ENCODE results near the gene DIP2A.

DIP2A gene

DNA sequence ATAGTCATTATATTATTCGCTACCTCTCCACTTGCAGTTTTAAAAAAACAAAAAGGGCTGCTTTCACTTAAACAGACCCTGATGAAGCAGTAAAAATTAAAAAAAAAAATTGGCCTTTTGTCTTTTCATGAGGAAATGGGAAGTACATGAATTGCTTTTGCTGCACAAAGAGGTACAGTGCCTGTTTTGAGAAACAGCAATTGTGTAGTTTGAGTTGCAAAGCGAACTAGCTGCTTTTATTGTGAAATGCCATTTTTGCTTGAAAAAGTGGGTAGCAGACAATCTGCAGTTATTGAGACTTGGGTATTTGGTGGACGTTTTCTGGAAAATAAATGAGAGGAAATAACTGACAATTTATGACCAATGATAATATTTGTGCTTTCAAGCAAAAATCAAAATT is 7.0 kb downstream of the DIP2A start:
- Histone ChIP-seq H4K20me1 (ENCODE audit: insufficient read depth, low read length) (no peaks in the 10 kb centered on the region), H3K27ac (ENCODE audit: low read length) (no peak overlapping the region), H2AFZ (ENCODE audit: low read depth, low read length) (no peak overlapping the region), H3K9me3 (ENCODE audit: insufficient read depth, low read length) (no peaks in the 10 kb centered on the region), H3K4me3 (ENCODE audit: low read length) (no peak overlapping the region), H3K79me2 (ENCODE audit: low read length) (peaks cover 5% of the 10 kb centered on the region; the same call in 1 of the 2 replicates), H3K9ac (ENCODE audit: low read length) (no peak overlapping the region), H3K4me1 (ENCODE audit: low read length) (no peaks in the 10 kb centered on the region), H3K27me3 (ENCODE audit: low read depth, low read length) (no peaks in the 10 kb centered on the region), H3K36me3 (replicated peaks; ENCODE audit: low read depth, low read length) (no peaks in the 10 kb centered on the region), H3K4me2 (ENCODE audit: low read length) (no peak overlapping the region)
- no peak for TF ChIP-seq EZH2phosphoT487 (IDR thresholded peaks at IDR 0.05; ENCODE audit: low read depth)
- TF ChIP-seq, protein P1, sequence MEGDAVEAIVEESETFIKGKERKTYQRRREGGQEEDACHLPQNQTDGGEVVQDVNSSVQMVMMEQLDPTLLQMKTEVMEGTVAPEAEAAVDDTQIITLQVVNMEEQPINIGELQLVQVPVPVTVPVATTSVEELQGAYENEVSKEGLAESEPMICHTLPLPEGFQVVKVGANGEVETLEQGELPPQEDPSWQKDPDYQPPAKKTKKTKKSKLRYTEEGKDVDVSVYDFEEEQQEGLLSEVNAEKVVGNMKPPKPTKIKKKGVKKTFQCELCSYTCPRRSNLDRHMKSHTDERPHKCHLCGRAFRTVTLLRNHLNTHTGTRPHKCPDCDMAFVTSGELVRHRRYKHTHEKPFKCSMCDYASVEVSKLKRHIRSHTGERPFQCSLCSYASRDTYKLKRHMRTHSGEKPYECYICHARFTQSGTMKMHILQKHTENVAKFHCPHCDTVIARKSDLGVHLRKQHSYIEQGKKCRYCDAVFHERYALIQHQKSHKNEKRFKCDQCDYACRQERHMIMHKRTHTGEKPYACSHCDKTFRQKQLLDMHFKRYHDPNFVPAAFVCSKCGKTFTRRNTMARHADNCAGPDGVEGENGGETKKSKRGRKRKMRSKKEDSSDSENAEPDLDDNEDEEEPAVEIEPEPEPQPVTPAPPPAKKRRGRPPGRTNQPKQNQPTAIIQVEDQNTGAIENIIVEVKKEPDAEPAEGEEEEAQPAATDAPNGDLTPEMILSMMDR (IDR thresholded peaks at IDR 0.05; ENCODE audit: low read depth, low read length) = no peak

DNA sequence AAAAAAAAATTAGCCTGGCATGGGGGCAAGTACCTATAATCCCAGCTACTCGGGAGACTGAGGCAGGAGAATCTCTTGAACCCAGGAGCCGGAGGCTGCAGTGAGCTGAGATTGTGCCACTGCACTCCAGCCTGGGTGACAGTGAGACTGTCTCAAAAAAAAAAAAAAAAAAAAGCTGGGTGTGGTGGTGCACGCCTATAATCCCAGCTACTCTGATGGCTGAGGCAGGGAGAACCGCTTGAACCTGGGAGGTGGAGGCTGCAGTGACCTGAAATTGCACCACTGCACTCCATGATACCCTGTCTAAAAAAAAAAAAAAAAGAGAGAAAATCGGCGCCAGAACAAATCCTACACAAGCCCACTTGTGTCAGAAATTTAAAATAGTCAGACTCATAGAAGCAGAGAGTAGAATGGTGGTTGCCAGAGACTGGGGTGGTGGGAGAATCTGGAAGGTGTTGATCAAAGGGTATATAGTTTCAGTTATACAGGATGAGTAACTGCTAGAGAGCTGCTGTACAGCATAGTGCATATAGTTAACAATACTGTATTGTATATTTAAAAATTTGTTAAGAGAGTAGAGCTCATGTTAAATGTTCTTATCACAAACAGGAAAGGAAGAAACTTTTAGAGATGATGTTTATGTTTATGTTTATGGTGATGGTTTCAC is 9.6 kb downstream of the DIP2A start:
- H3K9ac ChIP-seq (ENCODE audit: low read length) = no peak overlapping the region
- no peak overlapping the region for H3K4me2 ChIP-seq (ENCODE audit: low read length)
- 0 out of 2 replicates have a peak, but pooled peaks cover 2% of the 10 kb centered on the region for H3K79me2 ChIP-seq (ENCODE audit: low read length)
- H3K36me3 ChIP-seq (replicated peaks; ENCODE audit: low read depth, low read length) = no peaks in the 10 kb centered on the region
- no peak overlapping the region for H2AFZ ChIP-seq (ENCODE audit: low read depth, low read length)
- H3K27ac ChIP-seq (ENCODE audit: low read length) = no peak overlapping the region
- no peaks in the 10 kb centered on the region for H3K4me1 ChIP-seq (ENCODE audit: low read length)
- H3K9me3 ChIP-seq (ENCODE audit: insufficient read depth, low read length) = no peaks in the 10 kb centered on the region
- TF ChIP-seq, protein P1 (IDR thresholded peaks at IDR 0.05; ENCODE audit: low read depth, low read length) = no peak
- no peak for TF ChIP-seq EZH2phosphoT487 (IDR thresholded peaks at IDR 0.05; ENCODE audit: low read depth)
- H3K27me3 ChIP-seq (ENCODE audit: low read depth, low read length) = no peaks in the 10 kb centered on the region
- no peaks in the 10 kb centered on the region for H4K20me1 ChIP-seq (ENCODE audit: insufficient read depth, low read length)
- no peak overlapping the region for H3K4me3 ChIP-seq (ENCODE audit: low read length)

DNA sequence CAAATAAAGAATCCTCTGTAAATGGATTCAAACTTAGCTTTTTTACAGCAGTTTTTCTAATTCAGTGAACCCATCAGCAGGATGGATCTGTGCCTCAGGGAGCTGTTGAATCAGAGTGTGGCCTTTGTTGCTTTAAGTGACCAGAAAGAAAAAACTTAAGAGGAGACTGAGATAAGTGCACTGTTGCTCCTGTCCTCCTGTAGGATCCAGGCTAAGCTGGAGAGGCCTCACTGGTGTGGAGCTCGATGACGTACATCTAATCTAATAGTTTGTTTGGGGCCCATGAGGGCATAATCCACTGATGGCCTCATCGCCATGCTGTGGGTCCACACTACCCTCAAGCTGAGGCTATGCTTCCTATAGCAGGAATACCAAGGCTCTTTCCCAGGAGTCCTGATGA is 10.6 kb downstream of the DIP2A start:
- no peak overlapping the region for H3K27ac ChIP-seq (ENCODE audit: low read length)
- H3K4me1 ChIP-seq (ENCODE audit: low read length) = peaks cover 7% of the 10 kb centered on the region
- H3K9me3 ChIP-seq (ENCODE audit: insufficient read depth, low read length) = no peaks in the 10 kb centered on the region
- no peaks in the 10 kb centered on the region for H3K27me3 ChIP-seq (ENCODE audit: low read depth, low read length)
- no peaks in the 10 kb centered on the region for H3K36me3 ChIP-seq (replicated peaks; ENCODE audit: low read depth, low read length)
- 0 out of 2 replicates have a peak, but pooled peaks cover 2% of the 10 kb centered on the region for H3K79me2 ChIP-seq (ENCODE audit: low read length)
- no peak overlapping the region for H2AFZ ChIP-seq (ENCODE audit: low read depth, low read length)
- no peak overlapping the region for H3K4me3 ChIP-seq (ENCODE audit: low read length)
- peaks cover 4% of the 10 kb centered on the region; the same call in 1 of the 2 replicates for H4K20me1 ChIP-seq (ENCODE audit: insufficient read depth, low read length)
- no peak for TF ChIP-seq EZH2phosphoT487 (IDR thresholded peaks at IDR 0.05; ENCODE audit: low read depth)
- TF ChIP-seq, protein P1 (IDR thresholded peaks at IDR 0.05; ENCODE audit: low read depth, low read length) = no peak
- no peak overlapping the region for H3K9ac ChIP-seq (ENCODE audit: low read length)
- H3K4me2 ChIP-seq (ENCODE audit: low read length) = no peak overlapping the region

DNA sequence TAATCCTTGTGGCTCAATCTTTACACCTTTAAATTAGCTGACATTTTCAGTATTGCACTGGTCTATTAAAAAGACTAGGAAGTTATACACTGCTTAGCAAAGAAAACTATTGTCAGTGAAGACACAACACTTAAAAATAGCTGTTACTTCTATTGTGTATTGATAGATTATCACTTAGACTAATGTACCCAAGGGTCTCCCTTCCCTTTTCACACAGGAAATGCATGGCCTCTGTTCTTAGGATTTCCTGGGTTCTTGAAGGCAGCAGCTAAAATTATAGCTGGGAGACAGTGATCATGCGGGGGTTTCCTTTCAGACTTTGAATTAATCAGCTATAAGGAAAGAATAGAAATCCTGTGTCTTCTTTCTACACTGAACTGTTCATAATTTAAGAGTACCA is 12.8 kb downstream of the DIP2A start:
- Histone ChIP-seq H3K4me1 (ENCODE audit: low read length) (peaks cover 17% of the 10 kb centered on the region), H3K27ac (ENCODE audit: low read length) (no peak overlapping the region), H3K9ac (ENCODE audit: low read length) (no peak overlapping the region), H3K79me2 (ENCODE audit: low read length) (peaks cover 5% of the 10 kb centered on the region; the same call in 1 of the 2 replicates), H3K9me3 (ENCODE audit: insufficient read depth, low read length) (no peaks in the 10 kb centered on the region), H3K27me3 (ENCODE audit: low read depth, low read length) (no peaks in the 10 kb centered on the region), H4K20me1 (ENCODE audit: insufficient read depth, low read length) (peaks cover 4% of the 10 kb centered on the region; the same call in 1 of the 2 replicates), H2AFZ (ENCODE audit: low read depth, low read length) (no peak overlapping the region), H3K36me3 (replicated peaks; ENCODE audit: low read depth, low read length) (no peaks in the 10 kb centered on the region), H3K4me2 (ENCODE audit: low read length) (no peak overlapping the region), H3K4me3 (ENCODE audit: low read length) (no peak overlapping the region)
- no peak for TF ChIP-seq EZH2phosphoT487 (IDR thresholded peaks at IDR 0.05; ENCODE audit: low read depth)
- TF ChIP-seq, protein P1 (IDR thresholded peaks at IDR 0.05; ENCODE audit: low read depth, low read length) = no peak

Measured in OCI-LY3 (cell line).